Measurements from ENCODE around the gene MMP10. TPM values are rescaled to one million over a fixed set of nuclear protein-coding genes. Genes with fewer than 3 reads are reported as not detected.

MMP10 gene
- total RNA-seq, result not detected
- long read RNA-seq, result 0 reads

- no peak for DNase-seq (ENCODE audit: low spot score)
- intact Hi-C loops (cut with DNase I), result no loop called here
Measured at GRCh38 chr11:102780491-102780918, at the start of gene MMP10. Gene MMP10 (minus strand): TSS chr11:102780628. CDS start chr11:102780591, 37 bp downstream.

GRCh38 chr11:102829316-102830000, 49.0 kb upstream of the MMP10 start:
- no peak for DNase-seq (ENCODE audit: low spot score)
- intact Hi-C loops (cut with DNase I), result no loop called here

- intact Hi-C loops (cut with DNase I), result no loop called here
- no peak for DNase-seq (ENCODE audit: low spot score)
Measured at GRCh38 chr11:102824556-102824955, 44.1 kb upstream of the MMP10 start.

DNA sequence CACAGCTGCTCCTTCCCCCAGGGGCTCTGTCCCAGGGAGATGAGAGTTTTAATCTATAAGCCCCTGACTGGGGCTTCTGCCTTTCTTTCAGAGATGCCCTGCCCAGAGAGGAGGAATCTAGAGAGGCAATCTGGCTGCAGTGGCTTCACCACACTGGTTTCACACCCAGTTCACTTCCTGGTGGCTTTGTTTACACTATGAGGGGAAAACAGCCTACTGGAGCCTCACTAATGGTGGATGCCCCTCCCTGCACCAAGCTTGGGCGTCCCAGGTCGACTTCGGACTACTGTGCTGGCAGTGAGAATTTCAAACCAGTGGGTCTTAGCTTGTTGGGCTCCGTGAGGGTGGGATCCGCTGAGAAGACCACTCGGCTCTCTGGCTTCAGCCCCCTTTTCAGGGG, 39.1 kb upstream of the MMP10 start:
- no peak for DNase-seq (ENCODE audit: low spot score)
- intact Hi-C loops (cut with DNase I), result no loop called here

- DNase-seq (ENCODE audit: low spot score), result no peak
- intact Hi-C loops (cut with DNase I), result no loop called here
Measured at GRCh38 chr11:102813484-102813883, 33.1 kb upstream of the MMP10 start.

- no peak for DNase-seq (ENCODE audit: low spot score)
- intact Hi-C loops (cut with DNase I), result no loop called here
Measured at GRCh38 chr11:102812188-102812587, 31.8 kb upstream of the MMP10 start.

DNA sequence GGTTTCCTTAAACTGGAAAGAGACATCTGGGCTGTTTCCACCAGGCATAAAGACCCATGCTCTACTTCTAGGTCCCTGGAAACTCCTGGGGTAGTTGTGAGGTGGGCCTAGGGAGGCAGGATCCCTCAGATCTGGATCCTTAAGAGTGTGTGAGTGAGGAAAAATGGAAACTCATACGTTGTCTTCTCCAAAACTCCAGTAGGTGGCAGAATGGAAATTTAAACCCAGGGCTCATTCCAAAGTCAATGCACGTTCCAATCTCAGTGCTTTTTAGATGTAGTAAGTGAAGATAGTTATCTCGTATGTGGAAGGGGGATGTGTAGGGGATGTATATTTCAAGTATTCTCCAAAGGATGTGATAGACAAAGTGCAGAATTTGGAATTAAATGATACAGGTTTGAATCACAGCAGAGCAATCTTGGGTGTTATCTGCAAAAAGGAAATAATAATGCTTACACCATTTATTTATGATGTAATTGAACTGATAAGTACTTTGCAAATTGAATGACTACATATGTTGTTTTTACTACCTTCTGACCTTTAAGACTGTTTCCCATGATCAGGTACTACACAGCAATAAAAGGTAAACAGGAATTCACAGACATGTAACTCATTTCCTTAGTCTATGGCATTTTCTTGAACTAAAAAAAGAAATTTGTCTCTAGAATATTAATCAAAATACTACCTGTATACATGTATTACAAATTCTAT, 30.7 kb upstream of the MMP10 start:
- no peak for DNase-seq (ENCODE audit: low spot score)
- intact Hi-C loops (cut with DNase I), result no loop called here

GRCh38 chr11:102809971-102810370, 29.5 kb upstream of the MMP10 start:
- intact Hi-C loops (cut with DNase I), result no loop called here
- no peak for DNase-seq (ENCODE audit: low spot score)

GRCh38 chr11:102807921-102808320, 27.5 kb upstream of the MMP10 start:
- no peak for DNase-seq (ENCODE audit: low spot score)

GRCh38 chr11:102806296-102806695, 25.9 kb upstream of the MMP10 start:
- intact Hi-C loops (cut with DNase I), result no loop called here
- no peak for DNase-seq (ENCODE audit: low spot score)

More at GRCh38 chr11:102807921-102808320, 27.5 kb upstream of the MMP10 start:
- intact Hi-C loops (cut with DNase I), result no loop called here

- intact Hi-C loops (cut with DNase I), result no loop called here
- DNase-seq (ENCODE audit: low spot score), result no peak
Measured at GRCh38 chr11:102802341-102802740, 21.9 kb upstream of the MMP10 start.

DNA sequence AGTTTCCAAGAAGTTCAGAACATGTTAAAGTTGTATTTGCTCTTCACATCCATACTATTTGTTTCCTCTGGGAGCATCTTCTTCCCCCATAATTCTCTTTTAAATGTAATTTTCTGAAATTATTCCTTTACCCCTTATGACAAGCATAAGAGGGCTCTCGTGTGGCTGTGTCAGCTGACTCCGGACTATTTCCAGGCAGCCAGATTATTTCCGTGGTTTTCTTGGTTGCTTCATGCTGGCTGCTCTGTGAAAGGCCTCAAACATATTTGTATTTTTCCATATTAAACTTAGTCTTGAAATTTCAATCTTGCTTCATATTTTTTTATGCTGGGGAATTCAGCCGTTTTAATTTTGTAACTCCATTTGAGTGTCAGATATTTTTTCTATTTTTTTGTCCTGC, 20.3 kb upstream of the MMP10 start:
- intact Hi-C loops (cut with DNase I), result no loop called here

GRCh38 chr11:102799681-102800340, 19.4 kb upstream of the MMP10 start:
- no peak for DNase-seq (ENCODE audit: low spot score)
- intact Hi-C loops (cut with DNase I), result no loop called here

More for the DNA sequence above, 20.3 kb upstream of the MMP10 start:
- DNase-seq (ENCODE audit: low spot score), result no peak

DNA sequence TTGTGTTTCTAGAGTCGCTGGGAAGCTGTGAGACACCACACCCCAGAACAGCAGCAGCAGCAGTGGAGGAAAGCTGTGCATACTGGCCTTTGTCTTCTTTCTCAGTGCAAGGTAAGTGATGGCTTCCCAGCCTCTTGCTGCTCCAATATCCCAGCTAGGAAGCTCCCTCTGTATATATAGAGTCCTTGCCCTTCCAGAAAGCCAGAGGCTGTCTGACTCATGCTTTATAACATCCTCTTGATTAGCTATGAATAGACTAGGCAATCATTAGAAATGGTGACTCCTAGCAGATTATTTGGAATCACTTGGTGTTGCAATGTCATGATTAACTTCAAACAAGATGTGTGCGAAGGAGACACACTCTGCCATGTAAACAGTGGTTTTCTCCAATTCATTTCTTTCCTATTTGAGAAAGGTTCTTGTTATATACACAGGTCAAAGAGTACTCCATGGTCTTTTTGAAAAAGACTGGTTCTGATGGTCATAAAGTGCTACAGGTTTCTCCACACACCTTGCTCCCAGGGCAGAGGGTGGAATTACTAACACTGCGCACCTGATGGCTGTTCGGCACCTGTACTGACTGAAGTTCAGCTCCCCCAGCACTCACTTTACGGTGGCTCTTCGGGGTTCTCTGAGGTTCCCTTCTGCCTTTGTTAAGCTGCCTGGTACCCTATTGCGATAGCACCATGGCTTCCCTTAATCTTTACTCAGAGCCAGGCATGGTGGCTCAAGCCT, 17.8 kb upstream of the MMP10 start, which contains the start of gene MMP1:
MMP1 (minus strand) TSS at position 149 of the 735 bp plus-strand sequence; CDS start at position 81, 68 bp downstream.
- intact Hi-C loops (cut with DNase I), result no loop called here
- no peak for DNase-seq (ENCODE audit: low spot score)

DNA sequence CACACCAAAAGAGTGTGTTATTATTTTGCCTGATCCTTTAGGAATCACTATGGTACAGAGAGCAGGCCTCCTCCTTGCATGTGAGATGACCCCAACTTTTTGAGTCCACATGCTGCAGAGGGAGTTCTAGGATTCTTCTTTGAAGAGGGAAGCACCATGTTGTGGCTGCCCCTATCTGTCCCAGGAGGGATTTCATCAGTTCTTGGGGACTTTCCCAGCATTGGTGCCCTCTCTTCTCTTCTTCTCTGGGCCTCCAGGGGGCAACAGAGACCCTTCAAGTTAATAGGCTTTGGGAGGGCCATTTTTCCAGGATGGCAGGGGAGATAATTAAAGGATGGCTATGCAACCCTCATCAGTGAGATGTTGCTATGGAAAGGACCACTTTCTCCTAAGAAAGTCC, 14.0 kb upstream of the MMP10 start:
- no peak for DNase-seq (ENCODE audit: low spot score)
- intact Hi-C loops (cut with DNase I), result no loop called here

DNA sequence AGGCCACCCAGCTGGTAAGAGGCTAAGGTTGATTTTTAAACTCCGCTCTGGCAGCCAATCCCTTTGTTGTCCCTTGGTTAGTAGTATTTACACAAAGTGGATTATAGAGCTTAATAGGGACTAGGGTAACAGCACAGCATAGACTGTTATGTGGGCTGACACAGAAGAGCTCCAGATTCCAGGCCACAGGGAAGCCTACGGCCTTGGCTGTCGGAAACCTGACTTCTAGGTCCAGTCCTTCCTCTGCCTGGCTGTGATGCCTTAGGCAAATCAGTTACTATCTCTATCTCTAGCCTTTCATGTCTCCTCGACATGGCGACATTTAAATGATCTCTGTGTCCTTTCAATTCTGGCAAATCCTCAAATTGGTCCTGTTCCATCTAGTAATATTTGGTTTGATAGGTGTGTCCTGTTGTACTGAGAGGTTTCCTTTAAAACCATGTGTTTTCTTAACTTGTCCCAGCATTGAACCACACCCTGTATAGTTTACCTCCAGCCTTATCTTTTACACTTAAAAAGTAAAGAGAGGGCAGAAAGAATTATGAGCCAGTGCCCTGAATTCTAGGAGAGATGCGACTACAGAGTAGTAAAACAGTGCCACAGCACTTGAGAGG, 13.4 kb upstream of the MMP10 start:
- no peak for DNase-seq (ENCODE audit: low spot score)
- intact Hi-C loops (cut with DNase I), result no loop called here

DNA sequence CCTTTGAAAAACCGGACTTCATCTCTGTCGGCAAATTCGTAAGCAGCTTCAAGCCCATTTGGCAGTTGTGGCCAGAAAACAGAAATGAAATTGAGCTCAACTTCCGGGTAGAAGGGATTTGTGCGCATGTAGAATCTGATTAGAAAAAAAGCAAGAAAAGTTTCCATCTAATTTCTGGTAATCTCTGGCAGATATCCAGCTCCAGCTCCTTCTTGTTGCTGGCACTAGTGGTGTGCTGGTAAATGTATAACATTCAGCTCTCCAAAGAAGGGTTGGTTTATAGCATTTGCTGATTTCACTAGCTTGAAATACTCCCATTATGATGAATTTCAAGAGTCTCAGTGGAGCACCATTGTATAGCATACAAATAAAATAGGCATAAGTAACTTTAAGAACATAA, 12.2 kb upstream of the MMP10 start:
- intact Hi-C loops (cut with DNase I), result no loop called here
- no peak for DNase-seq (ENCODE audit: low spot score)

DNA sequence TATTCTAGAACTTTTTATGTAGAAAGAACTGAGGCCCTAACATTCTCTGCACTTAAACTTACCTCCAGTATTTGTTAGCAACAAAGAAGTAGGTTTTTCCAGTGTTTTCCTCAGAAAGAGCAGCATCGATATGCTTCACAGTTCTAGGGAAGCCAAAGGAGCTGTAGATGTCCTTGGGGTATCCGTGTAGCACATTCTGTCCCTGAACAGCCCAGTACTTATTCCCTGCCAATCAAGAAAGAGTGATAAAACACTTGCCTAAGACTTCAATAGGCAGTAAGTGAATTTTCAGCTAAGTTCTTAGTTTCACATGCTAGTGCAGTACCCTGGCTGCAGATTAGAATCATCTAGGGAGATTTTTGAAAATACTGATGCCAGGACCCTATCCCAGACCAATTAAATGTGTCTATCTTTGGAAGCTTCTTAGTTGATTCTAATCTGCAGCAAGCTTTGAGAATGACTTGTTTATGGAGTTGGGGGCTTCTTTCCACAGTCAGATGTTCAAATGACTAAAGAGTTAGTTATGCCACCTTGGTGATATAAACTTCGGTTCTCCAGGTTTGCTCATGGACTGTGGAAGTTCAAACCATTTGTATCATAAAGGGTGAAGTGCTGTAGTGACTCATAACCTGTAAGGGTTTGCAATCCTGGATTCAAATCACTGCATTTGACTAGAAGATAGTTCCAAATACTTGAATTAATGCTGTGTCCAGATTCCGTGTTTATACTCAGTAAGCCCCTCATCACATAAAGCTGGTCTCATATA, 11.0 kb upstream of the MMP10 start:
- DNase-seq (ENCODE audit: low spot score), result no peak
- intact Hi-C loops (cut with DNase I), result no loop called here
